Fibroblast of lung (primary cell): Measurements from ENCODE around the gene SIT1. TPM values are rescaled to one million over a fixed set of nuclear protein-coding genes. Genes with fewer than 3 reads are reported as not detected.

ENCODE experiments used
- DNase-seq, 2 donors: peaks; one replicate each; pipeline versions ENCODE4 v3.0.0 to v3.0.0-alpha.2; 2010; ENCODE audit warnings: low read depth in 2 of 2
- H2AFZ ChIP-seq: 2 replicates; pipeline ENCODE4 v1.5.1; 2012; ENCODE audit warnings: low read length, control low read depth, inconsistent platforms
- H3K27ac ChIP-seq: 2 replicates; pipeline ENCODE4 v1.5.1; 2011; ENCODE audit warnings: low read length, control low read depth; ENCODE audit not compliant: insufficient read depth
- H3K27me3 ChIP-seq: 2 replicates; pipeline ENCODE4 v1.5.1; 2011; ENCODE audit warnings: mild to moderate bottlenecking, low read length; ENCODE audit not compliant: control insufficient read depth, insufficient read depth
- H3K36me3 ChIP-seq: 2 replicates; pipeline ENCODE4 v1.5.1; 2011; ENCODE audit warnings: low read length; ENCODE audit not compliant: control insufficient read depth, insufficient read depth
- H3K4me1 ChIP-seq: 2 replicates; pipeline ENCODE4 v1.5.1; 2011; ENCODE audit warnings: low read length; ENCODE audit not compliant: control insufficient read depth, insufficient read depth; ENCODE audit errors: extremely low read depth
- H3K4me2 ChIP-seq: 2 replicates; pipeline ENCODE4 v1.5.1; 2011; ENCODE audit warnings: low read length, control low read depth; ENCODE audit not compliant: insufficient read depth; ENCODE audit errors: extremely low read depth
- H3K4me3 ChIP-seq, 4 experiments: fragments of 200-600 bp in 1 of 4; sonication (generic) in 1 of 4; replicated peaks in 1 of 4; 2 replicates each; pipeline ENCODE4 v1.5.1; 2011 to 2016; ENCODE audit warnings: low read length in 4 of 4, low read depth in 3 of 4, mild to moderate bottlenecking in 3 of 4, control low read depth in 2 of 4, inconsistent platforms in 1 of 4, mixed read lengths in 1 of 4; ENCODE audit not compliant: insufficient read depth in 1 of 4; ENCODE audit errors: control extremely low read depth in 1 of 4
- H3K79me2 ChIP-seq: 2 replicates; pipeline ENCODE4 v1.5.1; 2012; ENCODE audit warnings: mild to moderate bottlenecking, low read length, inconsistent platforms; ENCODE audit not compliant: control insufficient read depth, insufficient read depth
- H3K9ac ChIP-seq: 2 replicates; pipeline ENCODE4 v1.5.1; 2011; ENCODE audit warnings: mild to moderate bottlenecking, low read length, control low read depth; ENCODE audit not compliant: insufficient read depth
- H3K9me3 ChIP-seq: 2 replicates; pipeline ENCODE4 v1.5.1; 2012; ENCODE audit warnings: low read depth, low read length; ENCODE audit not compliant: control insufficient read depth, insufficient read depth
- H4K20me1 ChIP-seq: 2 replicates; pipeline ENCODE4 v1.5.1; 2011; ENCODE audit warnings: low read length; ENCODE audit not compliant: control insufficient read depth, insufficient read depth; ENCODE audit errors: extremely low read depth
- CTCF ChIP-seq, 2 donors: IDR thresholded peaks in 1 of 2; conservative IDR thresholded peaks in 1 of 2; 1 replicate in 1 of 2; 2 replicates in 1 of 2; pipeline ENCODE4 v1.5.1; 2011 to 2012; ENCODE audit warnings: low read length in 2 of 2, control low read depth in 1 of 2, inconsistent platforms in 1 of 2, low read depth in 1 of 2, mild to moderate bottlenecking in 1 of 2
- EZH2 ChIP-seq: IDR thresholded peaks from 2 replicates; pipeline ENCODE4 v1.5.1; 2012; ENCODE audit warnings: low read length, control low read depth, mild to moderate bottlenecking; ENCODE audit errors: missing control alignments
- polyA plus RNA-seq, 2 donors: library from polyadenylated mRNA; depleted of rRNA in 1 of 2; stranded (reverse) in 1 of 2; unstranded in 1 of 2; fragments of >200 nt; gene quantifications; 2 replicates each; pipeline ENCODE4 v1.2.1, GENCODE V29; 2011 to 2012; ENCODE audit warnings: missing spikeins in 1 of 2
- total RNA-seq: library from RNA; depleted of rRNA; stranded (reverse); fragments of >200 nt; gene quantifications from 2 replicates; pipeline ENCODE4 v1.2.1, GENCODE V29; 2014

Gene SIT1
- total and polyA plus RNA-seq, 2 donors (not counting 1 experiment from before 2014, with no cell fraction given): 0.17 TPM; not detected in 1

- H3K27ac ChIP-seq: no peak overlapping the region
- no peaks in the 10 kb centered on the region for H3K4me1 ChIP-seq
- no peak overlapping the region for H2AFZ ChIP-seq
- no peak for TF ChIP-seq CTCF (conservative IDR thresholded peaks at IDR 0.05 in 1 of 2, IDR thresholded peaks at IDR 0.05 in 1 of 2; ENCODE audit: low read depth in 1 of 2, low read length in 2 of 2)
- TF ChIP-seq EZH2: no peak
- no peaks in the 10 kb centered on the region for H3K27me3 ChIP-seq
- H3K36me3 ChIP-seq: no peaks in the 10 kb centered on the region
- H3K79me2 ChIP-seq: no peaks in the 10 kb centered on the region
- H4K20me1 ChIP-seq: no peaks in the 10 kb centered on the region
- H3K9me3 ChIP-seq: no peaks in the 10 kb centered on the region
- no peak overlapping the region for H3K4me3 ChIP-seq
- no peak for DNase-seq
- H3K4me2 ChIP-seq: no peak overlapping the region
- no peak overlapping the region for H3K9ac ChIP-seq
Observed at GRCh38 chr9:35635730-35636129, 15.0 kb downstream of the SIT1 start.

DNA sequence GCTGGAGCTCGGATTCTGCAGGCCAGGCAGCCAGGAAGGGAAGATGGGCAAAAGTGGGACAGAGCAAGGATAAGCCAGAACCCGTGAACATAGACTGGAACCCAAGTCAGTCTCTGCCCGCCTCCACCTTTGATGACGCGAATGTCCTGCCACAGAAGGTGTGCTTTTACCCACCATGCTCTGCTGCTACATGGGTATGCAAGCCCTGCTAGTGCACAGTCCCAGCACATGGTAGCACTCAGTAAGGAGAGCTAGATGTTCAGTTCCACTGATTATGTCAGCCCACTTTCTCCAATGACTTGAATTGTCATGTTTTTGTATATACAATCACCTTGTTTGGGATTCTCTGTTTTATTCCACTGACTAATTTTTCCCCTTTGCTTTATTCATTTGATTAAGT, 21.1 kb downstream of the SIT1 start:
- no peak for TF ChIP-seq CTCF (conservative IDR thresholded peaks at IDR 0.05 in 1 of 2, IDR thresholded peaks at IDR 0.05 in 1 of 2; ENCODE audit: low read depth in 1 of 2, low read length in 2 of 2)
- no peak for TF ChIP-seq EZH2
- Histone ChIP-seq H3K27me3 (no peaks in the 10 kb centered on the region), H3K79me2 (no peaks in the 10 kb centered on the region), H2AFZ (no peak overlapping the region), H3K4me3 (no peak overlapping the region), H3K27ac (no peak overlapping the region), H3K9me3 (no peaks in the 10 kb centered on the region), H3K4me1 (no peaks in the 10 kb centered on the region), H3K9ac (no peak overlapping the region), H3K4me2 (no peak overlapping the region), H4K20me1 (no peaks in the 10 kb centered on the region), H3K36me3 (no peaks in the 10 kb centered on the region)
- DNase-seq: no peak

DNA sequence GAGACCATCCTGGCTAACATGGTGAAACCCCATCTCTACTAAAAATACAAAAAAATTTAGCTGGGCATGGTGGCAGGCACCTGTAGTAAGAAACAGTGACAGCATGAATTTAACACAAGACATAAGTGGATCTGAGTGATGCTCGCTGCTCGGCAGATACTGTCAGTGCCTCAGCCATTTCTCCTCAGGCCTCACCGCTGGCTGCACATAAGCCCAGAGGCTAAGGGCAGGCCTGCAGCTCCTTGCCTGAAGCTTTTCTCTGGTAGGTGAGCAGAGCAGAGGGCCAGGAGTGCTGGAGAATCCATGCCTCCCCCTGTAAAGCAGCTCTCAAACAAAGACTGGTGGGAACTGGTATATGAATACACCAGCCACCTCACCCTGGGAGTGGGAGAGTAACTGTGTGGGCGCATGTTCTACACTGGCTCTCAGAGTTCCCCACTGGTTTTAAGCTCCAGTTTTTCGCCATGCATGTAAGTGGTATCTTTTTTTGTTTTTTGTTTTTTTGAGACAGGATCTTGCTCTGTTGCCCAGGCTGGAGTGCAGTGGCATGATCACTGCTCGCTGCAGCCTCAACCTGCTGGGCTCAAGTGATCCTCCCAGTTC, 22.2 kb downstream of the SIT1 start:
- no peak for DNase-seq
- no peaks in the 10 kb centered on the region for H3K27me3 ChIP-seq
- H3K4me1 ChIP-seq: no peaks in the 10 kb centered on the region
- no peaks in the 10 kb centered on the region for H3K36me3 ChIP-seq
- no peaks in the 10 kb centered on the region for H3K79me2 ChIP-seq
- H3K27ac ChIP-seq: no peak overlapping the region
- no peak overlapping the region for H2AFZ ChIP-seq
- H3K4me3 ChIP-seq: no peak overlapping the region
- no peak overlapping the region for H3K4me2 ChIP-seq
- H4K20me1 ChIP-seq: no peaks in the 10 kb centered on the region
- no peak for TF ChIP-seq CTCF (conservative IDR thresholded peaks at IDR 0.05 in 1 of 2, IDR thresholded peaks at IDR 0.05 in 1 of 2; ENCODE audit: low read depth in 1 of 2, low read length in 2 of 2)
- TF ChIP-seq EZH2: no peak
- no peaks in the 10 kb centered on the region for H3K9me3 ChIP-seq
- no peak overlapping the region for H3K9ac ChIP-seq
